GM12875 (cell line): ENCODE data around the gene SPPL2B.

Source experiments
- H3K4me3 ChIP-seq: one replicate; pipeline ENCODE4 v1.5.1; 2011; ENCODE audit warnings: low read depth, low read length, control low read depth
- TF ChIP-seq, protein P1 (sequence below): IDR thresholded peaks from 2 replicates; pipeline ENCODE4 v1.5.1; 2011; ENCODE audit warnings: low read depth, mild to moderate bottlenecking, control low read depth, inconsistent platforms, low read length, moderate library complexity, borderline replicate concordance; ENCODE audit not compliant: insufficient read depth

Gene SPPL2B

DNA sequence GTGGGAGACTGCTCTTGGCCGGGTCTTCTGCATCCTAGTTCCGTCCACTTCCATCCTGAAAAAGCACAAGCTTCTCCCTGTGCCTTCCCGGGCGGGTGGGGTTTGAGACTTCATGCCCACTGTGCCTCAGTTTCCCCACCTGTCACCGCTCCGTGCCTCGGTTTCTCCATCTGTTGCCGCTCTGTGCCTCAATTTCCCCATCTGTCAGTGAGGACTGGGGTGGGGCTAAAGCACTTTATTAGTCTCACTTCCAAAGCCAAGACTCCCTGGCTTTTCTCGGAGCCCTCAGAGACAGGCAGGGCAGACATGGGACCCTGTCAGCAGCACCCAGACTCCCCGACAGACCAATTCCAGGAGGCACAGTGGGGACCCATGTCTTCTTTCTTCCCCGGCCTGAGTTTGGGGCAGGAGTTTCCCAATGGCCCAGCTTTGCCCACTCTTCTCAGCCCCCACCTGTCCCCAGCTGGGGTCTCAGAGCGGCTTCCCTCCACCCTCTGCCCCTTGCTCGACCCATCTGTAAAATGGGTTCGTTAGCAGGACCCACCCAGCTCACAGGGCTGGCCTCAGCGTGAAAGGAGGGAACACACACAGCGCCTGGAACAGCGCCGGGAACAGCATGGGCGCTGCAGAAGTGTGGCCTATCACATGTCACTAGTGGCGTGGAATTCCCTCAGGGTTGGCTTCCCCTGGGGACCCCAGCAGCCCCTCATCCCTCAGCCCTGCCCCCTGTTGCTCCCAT, 41.9 kb upstream of the SPPL2B start:
- TF ChIP-seq, protein P1, sequence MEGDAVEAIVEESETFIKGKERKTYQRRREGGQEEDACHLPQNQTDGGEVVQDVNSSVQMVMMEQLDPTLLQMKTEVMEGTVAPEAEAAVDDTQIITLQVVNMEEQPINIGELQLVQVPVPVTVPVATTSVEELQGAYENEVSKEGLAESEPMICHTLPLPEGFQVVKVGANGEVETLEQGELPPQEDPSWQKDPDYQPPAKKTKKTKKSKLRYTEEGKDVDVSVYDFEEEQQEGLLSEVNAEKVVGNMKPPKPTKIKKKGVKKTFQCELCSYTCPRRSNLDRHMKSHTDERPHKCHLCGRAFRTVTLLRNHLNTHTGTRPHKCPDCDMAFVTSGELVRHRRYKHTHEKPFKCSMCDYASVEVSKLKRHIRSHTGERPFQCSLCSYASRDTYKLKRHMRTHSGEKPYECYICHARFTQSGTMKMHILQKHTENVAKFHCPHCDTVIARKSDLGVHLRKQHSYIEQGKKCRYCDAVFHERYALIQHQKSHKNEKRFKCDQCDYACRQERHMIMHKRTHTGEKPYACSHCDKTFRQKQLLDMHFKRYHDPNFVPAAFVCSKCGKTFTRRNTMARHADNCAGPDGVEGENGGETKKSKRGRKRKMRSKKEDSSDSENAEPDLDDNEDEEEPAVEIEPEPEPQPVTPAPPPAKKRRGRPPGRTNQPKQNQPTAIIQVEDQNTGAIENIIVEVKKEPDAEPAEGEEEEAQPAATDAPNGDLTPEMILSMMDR = no peak
- no peak overlapping the region for H3K4me3 ChIP-seq

GRCh38 chr19:2287585-2288337, 40.7 kb upstream of the SPPL2B start:
- no peak overlapping the region for H3K4me3 ChIP-seq
- TF ChIP-seq, protein P1 = no peak

DNA sequence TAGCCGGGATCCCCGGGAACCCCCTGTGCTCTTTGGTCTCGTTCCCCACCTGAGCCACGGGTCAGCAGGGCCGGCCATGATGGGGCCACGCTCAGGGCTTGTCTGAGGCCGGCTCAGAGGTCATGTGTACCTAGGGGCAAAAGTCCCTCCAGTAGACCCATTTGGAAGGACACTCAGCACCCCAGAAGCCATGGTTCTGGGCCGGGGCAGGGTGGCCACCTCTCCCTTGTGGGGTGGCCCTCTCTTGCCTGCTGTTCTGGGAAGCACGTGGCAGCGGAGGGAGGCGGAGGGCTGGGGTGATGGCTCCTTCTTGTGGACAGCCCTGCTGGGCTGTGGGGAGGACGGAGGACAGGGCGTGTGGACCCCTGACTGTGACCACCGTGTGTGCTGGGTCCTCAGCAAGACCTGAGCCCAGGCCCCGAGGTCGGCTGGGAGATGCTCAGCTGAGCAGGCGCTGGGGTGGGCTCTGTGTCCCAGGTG, 40.1 kb upstream of the SPPL2B start:
- no peak overlapping the region for H3K4me3 ChIP-seq
- TF ChIP-seq, protein P1 = no peak

DNA sequence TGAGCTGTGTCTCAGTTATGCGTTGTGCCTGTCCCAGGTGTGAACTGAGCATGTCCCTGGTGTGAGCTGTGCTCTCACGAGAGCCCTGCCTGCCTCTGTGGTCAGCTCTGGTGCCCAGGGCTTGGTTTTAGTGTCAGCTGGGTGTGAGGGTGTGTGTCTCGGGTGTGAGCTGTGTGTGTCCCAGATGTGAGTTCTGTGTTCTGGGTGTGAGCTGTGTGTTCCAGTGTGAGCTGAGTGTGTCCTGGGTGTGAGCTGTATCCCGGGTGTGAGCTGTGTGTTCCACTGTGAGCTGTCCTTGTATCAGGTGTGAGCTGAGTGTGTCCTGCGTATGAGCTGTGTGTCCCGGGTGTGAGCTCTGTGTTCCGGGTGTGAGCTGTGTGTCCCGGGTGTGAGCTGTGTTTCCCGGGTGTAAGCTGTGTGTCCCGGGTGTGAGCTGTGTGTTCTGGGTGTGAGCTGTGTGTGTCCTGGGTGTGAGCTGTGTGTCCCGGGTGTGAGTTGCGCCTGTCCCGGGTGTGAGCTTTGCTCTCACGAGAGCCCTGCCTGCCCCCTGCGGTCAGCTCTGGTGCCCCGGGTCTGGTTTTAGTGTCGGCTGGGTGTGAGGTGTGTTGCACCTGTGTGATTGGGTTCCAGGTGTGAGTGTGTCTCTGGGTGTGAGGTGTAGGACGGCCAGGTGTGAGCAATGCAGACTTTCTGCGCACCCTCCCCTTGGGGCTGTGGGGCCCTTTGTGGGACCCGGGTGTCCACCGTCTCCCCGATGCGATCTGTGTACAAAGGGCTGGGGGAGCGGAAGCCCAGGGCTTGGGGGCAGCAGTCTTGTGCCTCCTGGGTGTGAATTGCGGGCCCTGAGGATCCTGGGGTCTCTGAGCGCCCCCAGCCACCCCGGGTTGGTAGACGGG, 39.4 kb upstream of the SPPL2B start:
- TF ChIP-seq, protein P1 = no peak
- H3K4me3 ChIP-seq = peak overlapping the region; percentile 89

GRCh38 chr19:2289714-2290435, 38.6 kb upstream of the SPPL2B start:
- H3K4me3 ChIP-seq = peak overlapping the region; percentile 89

More at GRCh38 chr19:2289714-2290435, 38.6 kb upstream of the SPPL2B start:
- TF ChIP-seq, protein P1 = no peak
